Neural cell (in vitro differentiated cells): ENCODE measurements around the gene DAGLB.

Source experiments
- CTCF ChIP-seq: fragments of 450-650 bp; IDR thresholded peaks from 2 replicates; pipeline ENCODE4 v1.5.1; 2014; ENCODE audit warnings: antibody characterized with exemption, mild to moderate bottlenecking, moderate library complexity; ENCODE audit not compliant: poor library complexity, severe bottlenecking
- EP300 ChIP-seq: fragments of 450-650 bp; conservative IDR thresholded peaks from 2 replicates; pipeline ENCODE4 v1.6.1; 2014; ENCODE audit warnings: antibody characterized with exemption, mild to moderate bottlenecking, moderate library complexity; ENCODE audit not compliant: poor library complexity, severe bottlenecking
- EZH2 ChIP-seq: fragments of 200-600, 300-800 bp; shearing (Covaris generic), sonication (generic); IDR thresholded peaks from 2 replicates; pipeline ENCODE4 v1.6.1; 2014; ENCODE audit warnings: antibody characterized with exemption, low read length, borderline replicate concordance, mild to moderate bottlenecking; ENCODE audit not compliant: insufficient read depth, poor library complexity, severe bottlenecking
- MXI1 ChIP-seq: fragments of 450-650 bp; conservative IDR thresholded peaks from 2 replicates; pipeline ENCODE4 v1.6.1; 2014; ENCODE audit warnings: antibody characterized with exemption, mild to moderate bottlenecking; ENCODE audit not compliant: poor library complexity, severe bottlenecking
- POLR2AphosphoS5 ChIP-seq: IDR thresholded peaks from 2 replicates; pipeline ENCODE4 v1.6.1; 2012
- RAD21 ChIP-seq: fragments of 450-650 bp; conservative IDR thresholded peaks from 2 replicates; pipeline ENCODE4 v1.6.1; 2014; ENCODE audit warnings: antibody characterized with exemption, mild to moderate bottlenecking, moderate library complexity
- REST ChIP-seq: IDR thresholded peaks from 2 replicates; pipeline ENCODE4 v1.6.1; 2012; ENCODE audit warnings: borderline replicate concordance
- SMC3 ChIP-seq: fragments of 450-650 bp; conservative IDR thresholded peaks from 2 replicates; pipeline ENCODE4 v1.6.1; 2014; ENCODE audit warnings: antibody characterized with exemption, mild to moderate bottlenecking, moderate library complexity; ENCODE audit not compliant: poor library complexity
- TAF1 ChIP-seq: IDR thresholded peaks from 2 replicates; pipeline ENCODE4 v1.6.1; 2012; ENCODE audit warnings: low read depth

- TF ChIP-seq CTCF (no peak), SMC3 (no peak), RAD21 (no peak), EP300 (no peak), POLR2AphosphoS5 (no peak), REST (no peak), EZH2 (no peak), MXI1 (no peak), TAF1 (no peak)
Observed at GRCh38 chr7:6430974-6431373, 16.8 kb downstream of the DAGLB start.
